ENCODE measurements around the gene LDAF1.

The LDAF1 gene

GRCh38 chr16:21197112-21197511, 38.6 kb downstream of the LDAF1 start:
- peak; percentile 25 for DNase-seq

- no peak for DNase-seq
Measured at GRCh38 chr16:21197621-21198020, 39.1 kb downstream of the LDAF1 start.

DNA sequence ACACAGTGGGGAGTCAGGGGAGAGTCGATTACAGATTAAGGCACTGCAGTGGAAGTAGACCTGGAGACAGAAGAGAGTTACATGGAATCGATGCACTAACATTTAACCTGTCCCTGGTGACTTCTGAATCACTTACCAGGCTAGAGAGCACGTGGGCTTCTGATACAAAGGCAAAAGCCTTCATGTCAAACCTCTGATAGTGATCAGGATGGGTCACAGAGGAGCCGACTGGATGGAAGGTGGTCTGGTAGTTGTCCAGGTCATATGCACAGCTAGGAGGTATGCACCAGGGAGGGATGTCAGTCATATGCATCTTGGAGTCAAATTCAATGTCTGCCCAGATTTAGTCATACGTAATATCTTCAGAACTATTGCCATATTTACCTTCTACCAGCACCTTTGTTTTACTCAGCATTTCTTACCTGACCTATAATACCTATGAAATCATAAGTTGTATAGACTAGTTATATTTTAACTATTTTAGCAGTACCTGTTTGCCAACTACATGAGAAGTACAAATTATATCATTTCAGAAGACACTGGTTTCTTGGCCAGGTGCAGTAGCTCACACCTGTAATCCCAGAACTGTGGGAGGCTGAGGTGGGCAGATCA, 41.2 kb downstream of the LDAF1 start:
- no peak for DNase-seq

- DNase-seq, result no peak
Measured at GRCh38 chr16:21203155-21203797, 44.8 kb downstream of the LDAF1 start.

DNA sequence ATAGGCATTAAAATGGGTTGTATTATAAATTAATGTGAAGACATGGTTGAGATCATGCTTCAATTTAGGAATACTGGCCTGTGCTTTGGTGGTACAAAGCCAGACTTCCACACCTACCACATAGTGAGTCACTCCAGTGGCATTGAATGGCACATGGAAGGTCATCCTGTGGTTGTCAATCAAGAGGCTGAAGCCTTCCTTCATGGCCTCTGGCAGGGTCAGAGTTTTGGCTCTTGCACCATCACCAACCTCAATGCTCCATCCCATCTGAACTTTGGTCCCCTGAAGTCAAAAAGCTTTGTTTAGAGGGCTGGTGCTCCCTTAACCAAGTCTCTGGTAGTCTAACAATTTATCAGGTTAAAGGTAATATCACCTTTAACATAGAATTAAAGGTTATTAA, 46.8 kb downstream of the LDAF1 start:
- no peak for DNase-seq

DNA sequence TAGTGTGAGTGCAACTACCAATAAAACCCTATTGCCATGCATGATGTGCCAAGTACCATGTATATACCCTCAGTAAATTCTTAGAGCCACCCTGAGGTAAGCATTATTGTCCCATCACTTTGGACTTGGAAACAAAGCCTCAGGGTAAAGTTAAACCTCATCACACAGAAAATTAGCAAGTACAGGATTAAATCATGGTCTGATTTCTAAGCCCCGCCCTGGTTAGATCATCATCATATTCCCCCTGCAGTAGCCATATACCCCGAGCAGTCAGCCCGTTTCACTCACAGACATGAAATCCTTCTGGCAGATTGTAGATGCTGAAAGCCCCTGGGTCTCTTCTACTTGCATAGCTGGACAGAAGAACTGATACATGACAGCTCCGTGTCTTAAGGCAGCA, 48.1 kb downstream of the LDAF1 start:
- DNase-seq, result no peak

DNA sequence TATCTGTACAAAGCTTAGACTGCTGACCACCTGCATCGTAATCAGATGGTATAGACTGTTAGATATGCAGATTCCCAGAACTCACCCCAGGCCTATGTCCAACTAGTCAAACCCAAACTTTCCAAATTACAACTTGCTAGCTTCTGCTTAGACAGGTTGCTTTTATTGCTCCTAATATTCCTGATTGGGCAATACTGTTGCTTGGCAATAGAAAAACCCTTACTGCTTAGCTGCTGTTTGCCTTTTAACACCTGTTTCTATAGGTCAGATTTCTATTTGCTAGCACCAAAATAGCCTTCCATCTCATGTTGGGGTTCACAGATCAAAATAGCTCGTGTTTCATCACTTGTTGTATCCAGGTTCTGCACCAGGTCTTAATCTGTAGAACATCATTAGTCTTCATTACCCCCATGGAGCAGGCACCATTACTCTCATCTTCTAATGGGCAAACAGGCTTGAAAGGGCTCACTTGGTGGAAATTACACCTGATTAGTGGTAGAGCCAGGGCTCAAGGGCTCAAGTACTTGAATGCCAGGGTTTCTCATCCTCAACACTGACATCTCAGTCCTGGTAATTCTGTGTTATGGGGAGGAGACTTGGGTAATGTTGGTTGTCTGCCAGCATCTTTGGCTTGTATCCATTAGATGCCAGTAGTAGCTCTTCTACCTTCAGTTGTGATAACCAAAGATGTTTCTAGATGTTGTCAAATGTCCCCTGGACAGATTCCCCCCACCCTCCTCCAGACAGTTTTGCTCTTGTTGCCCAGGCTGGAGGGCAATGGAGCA, 50.2 kb downstream of the LDAF1 start:
- DNase-seq, result no peak

GRCh38 chr16:21211486-21211885, 53.0 kb downstream of the LDAF1 start, which contains the start of gene ZP2:
Gene ZP2 (minus strand): TSS chr16:21211574. CDS start chr16:21211547, 27 bp downstream.
- no peak for DNase-seq

- no peak for DNase-seq
Measured at GRCh38 chr16:21214086-21214485, 55.6 kb downstream of the LDAF1 start.

DNA sequence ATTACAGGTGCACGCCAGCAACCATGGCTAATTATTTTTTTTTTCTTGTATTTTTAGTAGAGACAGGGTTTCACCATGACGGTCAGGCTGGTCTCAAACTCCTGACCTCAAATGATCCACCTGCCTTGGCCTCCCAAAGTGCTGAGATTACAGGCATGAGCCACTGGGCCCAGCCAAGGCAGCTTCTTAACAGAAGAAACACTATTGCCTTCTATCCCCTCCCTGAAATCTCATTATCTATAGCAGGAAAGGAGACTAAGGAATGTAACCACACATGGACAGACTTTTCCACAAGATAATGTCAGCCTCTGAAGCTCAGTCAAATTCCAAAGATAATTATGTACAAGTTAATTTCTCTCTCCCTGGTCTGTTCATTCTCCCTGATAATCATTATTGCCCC, 58.6 kb downstream of the LDAF1 start:
- DNase-seq, result no peak

- peak; percentile 60 for DNase-seq
Measured at GRCh38 chr16:21218153-21218552, 59.7 kb downstream of the LDAF1 start.

GRCh38 chr16:21219551-21219950, 61.1 kb downstream of the LDAF1 start:
- DNase-seq, result no peak

- no peak for DNase-seq
Measured at GRCh38 chr16:21222495-21223337, 64.2 kb downstream of the LDAF1 start.

GRCh38 chr16:21223787-21224186, 65.3 kb downstream of the LDAF1 start:
- no peak for DNase-seq

- DNase-seq, result peak; percentile 81
Measured at GRCh38 chr16:21224800-21225199, 66.3 kb downstream of the LDAF1 start.

DNA sequence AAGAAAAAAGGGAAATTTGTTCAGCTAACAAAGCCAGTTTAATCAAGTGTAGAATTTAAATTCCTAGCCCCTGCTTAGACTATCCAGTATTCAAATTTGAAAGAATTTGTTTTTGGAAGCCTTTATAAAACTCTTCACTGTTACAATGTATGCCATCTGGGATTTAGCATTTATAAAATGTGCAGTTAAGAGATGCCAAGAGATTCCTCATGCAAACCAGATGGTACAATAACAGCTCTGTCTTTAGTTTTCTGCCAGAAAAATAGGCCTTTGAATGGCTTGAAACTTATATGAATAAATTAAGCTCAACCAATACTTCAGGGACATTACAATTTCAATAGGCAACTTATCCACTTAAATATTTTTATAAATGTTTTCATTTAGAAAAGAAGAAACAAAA, 68.3 kb downstream of the LDAF1 start:
- DNase-seq, result no peak

DNA sequence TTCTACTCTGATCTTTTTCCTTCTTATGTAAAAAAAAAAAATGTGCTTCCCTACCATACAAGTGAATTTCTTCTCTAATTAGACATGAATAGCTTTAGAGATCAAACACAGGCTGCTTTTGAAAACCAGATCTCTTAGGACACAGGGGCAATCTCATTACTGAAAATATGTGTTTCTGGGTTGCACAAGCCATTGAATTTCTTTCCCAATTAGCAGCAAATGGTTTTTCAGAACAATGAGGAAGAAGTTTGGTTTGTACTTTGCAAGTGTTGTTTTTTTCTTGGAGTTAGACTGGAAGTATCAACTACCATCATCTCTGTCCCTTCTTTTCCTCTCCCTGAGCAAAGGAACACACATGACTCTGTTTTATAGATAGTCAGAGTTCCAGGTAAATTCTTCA, 69.4 kb downstream of the LDAF1 start:
- no peak for DNase-seq

GRCh38 chr16:21228361-21228872, 69.9 kb downstream of the LDAF1 start:
- DNase-seq, result peak; percentile 24

Data from OCI-M1 (cell line).